MCF 10A (cell line): ENCODE measurements around the gene KIF1A. TPM values are rescaled to one million over a fixed set of nuclear protein-coding genes. Genes with fewer than 3 reads are reported as not detected.

Experiments used
- BruUV-seq: library from RNA; stranded (reverse); fragments of 400-500 nt; replicated peaks from 2 replicates; lab custom pipeline; 2021; lab: Mats Ljungman, UMichigan
- CTCF ChIA-PET: fragments of 300-600 bp; sonication (Branson Sonifier 250); formaldehyde crosslinking; extraction: SDS; loops from one replicate; lab custom pipeline; 2021; ENCODE audit warnings: antibody characterized with exemption, inconsistent platforms; lab: Yijun Ruan, JAX
- POLR2A ChIA-PET: fragments of 300-600, 350-650 bp; sonication (Branson Sonifier 250); formaldehyde crosslinking; extraction: SDS; loops from one replicate; lab custom pipeline; 2020; ENCODE audit warnings: antibody characterized with exemption, inconsistent platforms; lab: Yijun Ruan, JAX
- DNase-seq: peaks from one replicate; pipeline ENCODE4 v3.0.0-alpha.2; 2018; ENCODE audit not compliant: unreplicated experiment
- H3K27ac Mint-ChIP-seq: one replicate; pipeline ENCODE4 v1.8.0; 2022; ENCODE audit warnings: mild to moderate bottlenecking, low read depth, mixed read lengths; ENCODE audit not compliant: unreplicated experiment
- H3K27me3 Mint-ChIP-seq: one replicate; pipeline ENCODE4 v1.8.0; 2022; ENCODE audit warnings: mixed read lengths; ENCODE audit not compliant: insufficient read depth, unreplicated experiment
- H3K36me3 Mint-ChIP-seq: one replicate; pipeline ENCODE4 v1.8.0; 2022; ENCODE audit warnings: mild to moderate bottlenecking, moderate library complexity, mixed read lengths; ENCODE audit not compliant: insufficient read depth, unreplicated experiment
- H3K4me1 Mint-ChIP-seq: one replicate; pipeline ENCODE4 v1.8.0; 2022; ENCODE audit warnings: mixed read lengths; ENCODE audit not compliant: insufficient read depth, unreplicated experiment
- H3K4me3 Mint-ChIP-seq: one replicate; pipeline ENCODE4 v1.8.0; 2022; ENCODE audit warnings: mild to moderate bottlenecking, moderate library complexity, mixed read lengths; ENCODE audit not compliant: unreplicated experiment
- H3K9me3 Mint-ChIP-seq: one replicate; pipeline ENCODE4 v1.8.0; 2022; ENCODE audit warnings: mixed read lengths; ENCODE audit not compliant: unreplicated experiment
- intact Hi-C: fragments of 100-400 bp; cut with micrococcal nuclease; formaldehyde crosslinking; loops from 2 replicates; pipeline ENCODE4 v1.14.1; 2022
- total RNA-seq: library from RNA; stranded (reverse); gene quantifications from 2 replicates; pipeline ENCODE4 v1.2.3, GENCODE V29; 2022
- TF ChIP-seq, protein P1 (sequence below): fragments of 200-600 bp; IDR thresholded peaks from one replicate; pipeline ENCODE4 v1.8.0; 2022; ENCODE audit warnings: antibody characterized with exemption, mild to moderate bottlenecking; ENCODE audit not compliant: unreplicated experiment

Gene KIF1A
- total RNA-seq, 1 experiment from 2014 or later = not detected

DNA sequence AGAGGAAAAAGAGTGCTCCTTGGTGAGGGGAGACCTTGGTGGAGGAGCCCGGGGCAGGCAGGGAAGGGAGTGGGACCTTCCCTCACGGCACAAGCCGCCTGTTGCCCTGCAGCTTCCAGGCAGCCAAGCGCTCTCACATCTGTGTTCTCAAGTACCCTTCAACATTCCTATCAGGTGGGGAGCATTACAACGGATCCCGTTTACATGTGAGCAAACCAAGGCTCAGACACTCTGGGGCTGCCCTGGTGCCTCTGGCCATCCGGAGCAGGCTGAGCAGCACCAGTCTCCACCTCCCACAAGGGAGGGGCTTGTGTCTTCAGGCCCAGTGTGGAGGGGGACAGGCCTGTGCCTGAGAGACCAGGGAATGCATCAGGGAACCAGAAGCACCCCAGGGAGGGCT lies 70.5 kb downstream of the KIF1A start:
- H3K4me3 Mint-ChIP-seq = no peak overlapping the region
- H3K36me3 Mint-ChIP-seq = no peaks in the 10 kb centered on the region
- CTCF ChIA-PET = no interaction called here
- POLR2A ChIA-PET = interaction anchor here (0.5 kb wide), 1 partner anchor 313 kb away, joined by 3 read pairs; no protein-coding TSS in a partner anchor
- H3K27ac Mint-ChIP-seq = no peak overlapping the region
- peaks cover 11% of the 10 kb centered on the region for H3K27me3 Mint-ChIP-seq
- no peaks in the 10 kb centered on the region for H3K9me3 Mint-ChIP-seq
- BruUV-seq = no TSS peak
- TF ChIP-seq, protein P1, sequence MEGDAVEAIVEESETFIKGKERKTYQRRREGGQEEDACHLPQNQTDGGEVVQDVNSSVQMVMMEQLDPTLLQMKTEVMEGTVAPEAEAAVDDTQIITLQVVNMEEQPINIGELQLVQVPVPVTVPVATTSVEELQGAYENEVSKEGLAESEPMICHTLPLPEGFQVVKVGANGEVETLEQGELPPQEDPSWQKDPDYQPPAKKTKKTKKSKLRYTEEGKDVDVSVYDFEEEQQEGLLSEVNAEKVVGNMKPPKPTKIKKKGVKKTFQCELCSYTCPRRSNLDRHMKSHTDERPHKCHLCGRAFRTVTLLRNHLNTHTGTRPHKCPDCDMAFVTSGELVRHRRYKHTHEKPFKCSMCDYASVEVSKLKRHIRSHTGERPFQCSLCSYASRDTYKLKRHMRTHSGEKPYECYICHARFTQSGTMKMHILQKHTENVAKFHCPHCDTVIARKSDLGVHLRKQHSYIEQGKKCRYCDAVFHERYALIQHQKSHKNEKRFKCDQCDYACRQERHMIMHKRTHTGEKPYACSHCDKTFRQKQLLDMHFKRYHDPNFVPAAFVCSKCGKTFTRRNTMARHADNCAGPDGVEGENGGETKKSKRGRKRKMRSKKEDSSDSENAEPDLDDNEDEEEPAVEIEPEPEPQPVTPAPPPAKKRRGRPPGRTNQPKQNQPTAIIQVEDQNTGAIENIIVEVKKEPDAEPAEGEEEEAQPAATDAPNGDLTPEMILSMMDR = no peak
- intact Hi-C loops = no loop called here
- DNase-seq = no peak
- no peaks in the 10 kb centered on the region for H3K4me1 Mint-ChIP-seq

- TF ChIP-seq, protein P1 = no peak
- H3K4me3 Mint-ChIP-seq = no peak overlapping the region
- H3K9me3 Mint-ChIP-seq = no peaks in the 10 kb centered on the region
- BruUV-seq = no TSS peak
- intact Hi-C loops = no loop called here
- POLR2A ChIA-PET = no interaction called here
- H3K27me3 Mint-ChIP-seq = peaks cover 14% of the 10 kb centered on the region
- DNase-seq = no peak
- H3K36me3 Mint-ChIP-seq = no peaks in the 10 kb centered on the region
- H3K27ac Mint-ChIP-seq = no peak overlapping the region
- CTCF ChIA-PET = no interaction called here
- no peaks in the 10 kb centered on the region for H3K4me1 Mint-ChIP-seq
These were observed 72.8 kb downstream of the KIF1A start for GRCh38 chr2:240747256-240747655.

DNA sequence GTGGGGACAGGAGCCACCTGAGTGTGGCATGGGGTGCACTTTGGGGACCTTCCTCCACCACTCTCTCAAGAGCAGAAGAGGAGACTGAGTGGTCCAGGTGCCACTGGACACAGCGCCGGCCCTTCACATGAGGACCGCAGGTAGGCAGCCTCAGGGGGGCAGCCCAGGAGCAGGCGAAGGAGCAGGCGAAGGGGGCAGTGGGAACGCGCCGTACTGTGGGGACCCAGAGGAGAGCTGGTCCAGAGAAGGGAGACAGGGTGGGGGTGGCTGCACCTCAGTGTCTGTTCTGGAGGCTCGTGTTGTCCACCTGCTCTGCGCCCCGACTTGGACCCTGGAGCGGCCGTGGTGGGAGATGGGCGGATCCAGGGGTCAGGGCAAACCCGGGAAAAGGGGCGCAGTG lies 73.3 kb downstream of the KIF1A start:
- no peaks in the 10 kb centered on the region for H3K36me3 Mint-ChIP-seq
- no peak for DNase-seq
- intact Hi-C loops = no loop called here
- TF ChIP-seq, protein P1 = no peak
- H3K4me1 Mint-ChIP-seq = no peaks in the 10 kb centered on the region
- POLR2A ChIA-PET = no interaction called here
- peaks cover 15% of the 10 kb centered on the region for H3K27me3 Mint-ChIP-seq
- no peak overlapping the region for H3K4me3 Mint-ChIP-seq
- H3K27ac Mint-ChIP-seq = no peak overlapping the region
- CTCF ChIA-PET = no interaction called here
- no peaks in the 10 kb centered on the region for H3K9me3 Mint-ChIP-seq
- BruUV-seq = no TSS peak

GRCh38 chr2:240745962-240746361 lies 74.1 kb downstream of the KIF1A start:
- Mint-ChIP-seq H3K27ac (no peak overlapping the region), H3K27me3 (peaks cover 10% of the 10 kb centered on the region), H3K9me3 (no peaks in the 10 kb centered on the region), H3K4me1 (no peaks in the 10 kb centered on the region), H3K4me3 (no peak overlapping the region), H3K36me3 (no peaks in the 10 kb centered on the region)
- no TSS peak for BruUV-seq
- TF ChIP-seq, protein P1 = no peak
- intact Hi-C loops = no loop called here
- ChIA-PET POLR2A (interaction anchor here (0.6 kb wide), 1 partner anchor 1000 kb away, joined by 4 read pairs; no protein-coding TSS in a partner anchor), CTCF (no interaction called here)
- DNase-seq = no peak
